ENCODE results near the gene OLAH.

The OLAH gene

GRCh38 chr10:15122477-15123030 is 78.8 kb downstream of the OLAH start:
- DNase-seq (ENCODE audit: extremely low read depth in 1 of 2, low read depth in 1 of 2), result no peak

Data from stimulated activated CD8-positive, alpha-beta memory T cell treated with anti-CD3 and anti-CD28 coated beads, Interleukin-7, amount 100 ng/mL, for 48 hours (primary cell).